ENCODE measurements around the gene GATA6. TPM values are rescaled to one million over a fixed set of nuclear protein-coding genes. Genes with fewer than 3 reads are reported as not detected.

GATA6 gene
- polyA plus RNA-seq, 1 experiment, result 1.5 TPM

- H3K27me3 ChIP-seq (ENCODE audit: control insufficient read depth, insufficient read depth, low read length), result no peaks in the 10 kb centered on the region
- no peak for DNase-seq (ENCODE audit: low read depth, low spot score)
- CTCF ChIA-PET, result no interaction called here
- no peak for TF ChIP-seq CTCF (IDR thresholded peaks at IDR 0.05; ENCODE audit: low read depth, low read length)
- H3K27ac ChIP-seq (ENCODE audit: low read depth, low read length), result no peak overlapping the region
- H3K9me3 ChIP-seq (ENCODE audit: control insufficient read depth, insufficient read depth, low read length), result no peaks in the 10 kb centered on the region
- POLR2A ChIA-PET, result no interaction called here
- no peak overlapping the region for H3K4me3 ChIP-seq (ENCODE audit: low read depth, low read length)
Observed at GRCh38 chr18:22211657-22212056, 42.3 kb downstream of the GATA6 start.

GRCh38 chr18:22213333-22213973, 44.1 kb downstream of the GATA6 start:
- no peak for DNase-seq (ENCODE audit: low read depth, low spot score)
- ChIA-PET CTCF (no interaction called here), POLR2A (no interaction called here)
- Histone ChIP-seq H3K9me3 (ENCODE audit: control insufficient read depth, insufficient read depth, low read length) (no peaks in the 10 kb centered on the region), H3K4me3 (ENCODE audit: low read depth, low read length) (no peak overlapping the region), H3K27me3 (ENCODE audit: control insufficient read depth, insufficient read depth, low read length) (no peaks in the 10 kb centered on the region), H3K27ac (ENCODE audit: low read depth, low read length) (no peak overlapping the region)
- TF ChIP-seq CTCF (IDR thresholded peaks at IDR 0.05; ENCODE audit: low read depth, low read length), result no peak

- CTCF ChIA-PET, result no interaction called here
- POLR2A ChIA-PET, result no interaction called here
- DNase-seq (ENCODE audit: low read depth, low spot score), result no peak
- Histone ChIP-seq H3K27ac (ENCODE audit: low read depth, low read length) (no peak overlapping the region), H3K9me3 (ENCODE audit: control insufficient read depth, insufficient read depth, low read length) (no peaks in the 10 kb centered on the region), H3K4me3 (ENCODE audit: low read depth, low read length) (no peak overlapping the region), H3K27me3 (ENCODE audit: control insufficient read depth, insufficient read depth, low read length) (no peaks in the 10 kb centered on the region)
- TF ChIP-seq CTCF (IDR thresholded peaks at IDR 0.05; ENCODE audit: low read depth, low read length), result no peak
Observed at GRCh38 chr18:22214731-22215528, 45.5 kb downstream of the GATA6 start.

- ChIA-PET POLR2A (no interaction called here), CTCF (no interaction called here)
- Histone ChIP-seq H3K4me3 (ENCODE audit: low read depth, low read length) (no peak overlapping the region), H3K9me3 (ENCODE audit: control insufficient read depth, insufficient read depth, low read length) (no peaks in the 10 kb centered on the region), H3K27me3 (ENCODE audit: control insufficient read depth, insufficient read depth, low read length) (no peaks in the 10 kb centered on the region), H3K27ac (ENCODE audit: low read depth, low read length) (no peak overlapping the region)
- DNase-seq (ENCODE audit: low read depth, low spot score), result no peak
- no peak for TF ChIP-seq CTCF (IDR thresholded peaks at IDR 0.05; ENCODE audit: low read depth, low read length)
Observed at GRCh38 chr18:22218835-22219234, 49.4 kb downstream of the GATA6 start.

Data from AG04450 (cell line).